Heart left ventricle (tissue), 13 donors: ENCODE data around the gene SLC9A9.

Experiments
- POLR2A ChIP-seq, 2 donors: fragments of 450-650 bp; IDR thresholded peaks; one replicate each; pipeline ENCODE4 v1.6.1; 2017; ENCODE audit warnings: antibody characterized with exemption in 2 of 2, mild to moderate bottlenecking in 2 of 2, moderate library complexity in 2 of 2
- TF ChIP-seq, protein P1 (sequence below), 12 donors: fragments of 200-600 bp; sonication (generic) in 4 of 12; IDR thresholded peaks; one replicate each; pipeline versions ENCODE4 v1.5.0 to v1.8.0; 2018 to 2022; ENCODE audit warnings: antibody characterized with exemption in 12 of 12, mild to moderate bottlenecking in 5 of 12
- donor health status: ischemic (EF 13 %, LVEDD 7.1; RV severe dilation, severe dysfunction).
- donor health status: DM: no; HTN: yes; CAD: no.
- donor health status: DM: no; HTN: no; CAD: no.
- donor health status: ischemic (EF 25% LVEDD 6.9; RV normal size, moderate dysfunction).
- donor health status: ischemic (EF 25% LVEDD 5.7; RV mildly dilated, moderate dysfunction).
- donor health status: ischemic (EF 35%, LVEDD 5.7; RV mildly dilated, moderate dysfunction).
- donor health status: nonischemic (EF 11% LVEDD 7.7; RV severe dilation, severe dysfunction).
- donor health status: DM: yes; HTN: yes; CAD: no.
- donor health status: PGD.
- donor health status: ischemic (EF 29% LVEDD 5.4; RV normal size, mild dysfunction).
- donor health status: nonischemic (EF 23%, LVEDD 6.1; RV moderate dilation, normal function).

DNA sequence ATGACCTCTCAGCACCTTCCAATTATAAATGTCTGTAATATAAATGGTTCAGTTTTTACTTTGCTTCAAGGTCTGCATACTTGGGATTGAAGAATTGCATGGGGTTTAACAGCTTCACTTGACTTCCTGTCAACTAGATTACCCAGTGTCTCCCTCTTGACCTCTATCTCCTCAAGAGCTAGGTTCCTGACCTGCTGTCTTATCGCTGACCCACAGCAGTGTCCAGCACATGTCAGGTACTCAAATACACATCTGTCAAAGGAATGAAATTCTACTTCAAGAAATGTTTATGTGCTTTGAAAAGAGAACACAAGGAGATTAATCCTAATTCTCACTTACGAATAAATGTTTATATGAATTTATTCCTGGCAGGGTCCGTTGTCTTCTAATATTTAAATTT, 284.5 kb downstream of the SLC9A9 start:
- TF ChIP-seq, protein P1, sequence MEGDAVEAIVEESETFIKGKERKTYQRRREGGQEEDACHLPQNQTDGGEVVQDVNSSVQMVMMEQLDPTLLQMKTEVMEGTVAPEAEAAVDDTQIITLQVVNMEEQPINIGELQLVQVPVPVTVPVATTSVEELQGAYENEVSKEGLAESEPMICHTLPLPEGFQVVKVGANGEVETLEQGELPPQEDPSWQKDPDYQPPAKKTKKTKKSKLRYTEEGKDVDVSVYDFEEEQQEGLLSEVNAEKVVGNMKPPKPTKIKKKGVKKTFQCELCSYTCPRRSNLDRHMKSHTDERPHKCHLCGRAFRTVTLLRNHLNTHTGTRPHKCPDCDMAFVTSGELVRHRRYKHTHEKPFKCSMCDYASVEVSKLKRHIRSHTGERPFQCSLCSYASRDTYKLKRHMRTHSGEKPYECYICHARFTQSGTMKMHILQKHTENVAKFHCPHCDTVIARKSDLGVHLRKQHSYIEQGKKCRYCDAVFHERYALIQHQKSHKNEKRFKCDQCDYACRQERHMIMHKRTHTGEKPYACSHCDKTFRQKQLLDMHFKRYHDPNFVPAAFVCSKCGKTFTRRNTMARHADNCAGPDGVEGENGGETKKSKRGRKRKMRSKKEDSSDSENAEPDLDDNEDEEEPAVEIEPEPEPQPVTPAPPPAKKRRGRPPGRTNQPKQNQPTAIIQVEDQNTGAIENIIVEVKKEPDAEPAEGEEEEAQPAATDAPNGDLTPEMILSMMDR (IDR thresholded peaks at IDR 0.05) = no peak
- no peak for TF ChIP-seq POLR2A (IDR thresholded peaks at IDR 0.05)
